DMS79 treated with DMSO at 0.1 percent for 48 hours (cell line): ENCODE measurements around the gene SYT13.

ENCODE experiments used
- DNase-seq: peaks from one replicate; lab custom pipeline; 2025; lab: John Stamatoyannopoulos, UW

SYT13 gene

GRCh38 chr11:45218705-45219104 lies 67.4 kb downstream of the SYT13 start:
- DNase-seq, result no peak

- no peak for DNase-seq
Measured at GRCh38 chr11:45217991-45218390, 68.2 kb downstream of the SYT13 start.

GRCh38 chr11:45216901-45217300 lies 69.2 kb downstream of the SYT13 start:
- DNase-seq, result no peak

- peak; percentile 16 for DNase-seq
Measured at GRCh38 chr11:45216031-45216430, 70.1 kb downstream of the SYT13 start.

- DNase-seq, result no peak
Measured at GRCh38 chr11:45215098-45215865, 70.9 kb downstream of the SYT13 start.

- no peak for DNase-seq
Measured at GRCh38 chr11:45213717-45214116, 72.4 kb downstream of the SYT13 start.

- DNase-seq, result no peak
Measured at GRCh38 chr11:45213316-45213665, 72.8 kb downstream of the SYT13 start.

- DNase-seq, result no peak
Measured at GRCh38 chr11:45212566-45213315, 73.4 kb downstream of the SYT13 start.

- DNase-seq, result peak; percentile 27
Measured at GRCh38 chr11:45211732-45212131, 74.4 kb downstream of the SYT13 start.

- no peak for DNase-seq
Measured at GRCh38 chr11:45210846-45211245, 75.3 kb downstream of the SYT13 start.

GRCh38 chr11:45209891-45210699 lies 76.0 kb downstream of the SYT13 start:
- DNase-seq, result no peak

GRCh38 chr11:45209000-45209879 lies 76.9 kb downstream of the SYT13 start:
- DNase-seq, result no peak

GRCh38 chr11:45208135-45208534 lies 78.0 kb downstream of the SYT13 start:
- no peak for DNase-seq

GRCh38 chr11:45205978-45206377 lies 80.2 kb downstream of the SYT13 start:
- DNase-seq, result no peak

GRCh38 chr11:45204761-45205160 lies 81.4 kb downstream of the SYT13 start:
- no peak for DNase-seq

- peak; percentile 95 for DNase-seq
Measured at GRCh38 chr11:45193695-45194094, 92.4 kb downstream of the SYT13 start.
